DND-41 (cell line): ENCODE measurements around the gene PIGBOS1.

Experiments
- ATAC-seq: fragments of 200-7000 bp; cut with Tn5 transposase; 3 replicates; pipeline ENCODE4 v1.9.1; 2021; ENCODE audit warnings: low read depth; ENCODE audit not compliant: insufficient read depth
- DNase-seq: peaks from one replicate; pipeline ENCODE4 v3.0.0-alpha.2; 2020
- H2AFZ ChIP-seq: 2 replicates; pipeline ENCODE4 v1.6.0; 2012; ENCODE audit warnings: low read depth, low read length
- H3K27ac ChIP-seq: 2 replicates; pipeline ENCODE4 v1.5.1; 2012; ENCODE audit warnings: low read length, inconsistent platforms
- H3K27me3 ChIP-seq: fragments of 200-600 bp; sonication (generic); 2 replicates; pipeline ENCODE4 v1.6.0; 2012; ENCODE audit warnings: low read length, mild to moderate bottlenecking, inconsistent platforms; ENCODE audit not compliant: insufficient read depth, poor library complexity
- H3K36me3 ChIP-seq: 2 replicates; pipeline ENCODE4 v1.5.1; 2012; ENCODE audit warnings: low read length, inconsistent platforms; ENCODE audit not compliant: insufficient read depth
- H3K4me1 ChIP-seq: 2 replicates; pipeline ENCODE4 v1.5.1; 2012; ENCODE audit warnings: mild to moderate bottlenecking, low read length; ENCODE audit not compliant: insufficient read depth
- H3K4me2 ChIP-seq: 2 replicates; pipeline ENCODE4 v1.6.0; 2012; ENCODE audit warnings: mild to moderate bottlenecking, moderate library complexity, low read length, inconsistent platforms; ENCODE audit not compliant: insufficient read depth
- H3K4me3 ChIP-seq, 2 experiments: fragments of 200-600 bp in 1 of 2; shearing (Covaris generic) in 1 of 2; 2 replicates each; pipeline ENCODE4 v1.5.1; 2012 to 2016; ENCODE audit warnings: inconsistent platforms in 2 of 2, low read length in 2 of 2, mild to moderate bottlenecking in 2 of 2, low read depth in 1 of 2, moderate library complexity in 1 of 2
- H3K79me2 ChIP-seq: 2 replicates; pipeline ENCODE4 v1.6.0; 2012; ENCODE audit warnings: low read length, inconsistent platforms; ENCODE audit not compliant: insufficient read depth
- H3K9ac ChIP-seq: 2 replicates; pipeline ENCODE4 v1.6.0; 2012; ENCODE audit warnings: low read depth, mild to moderate bottlenecking, inconsistent platforms, low read length, moderate library complexity
- H3K9me3 ChIP-seq: 2 replicates; pipeline ENCODE4 v1.5.1; 2012; ENCODE audit warnings: low read length, moderate library complexity, mild to moderate bottlenecking, inconsistent platforms; ENCODE audit not compliant: insufficient read depth, severe bottlenecking
- H4K20me1 ChIP-seq: 2 replicates; pipeline ENCODE4 v1.6.0; 2012; ENCODE audit warnings: low read length; ENCODE audit not compliant: insufficient read depth
- EZH2 ChIP-seq: IDR thresholded peaks from 3 replicates; pipeline ENCODE4 v1.6.1; 2012; ENCODE audit warnings: borderline replicate concordance, low read depth, mild to moderate bottlenecking, moderate library complexity, low read length, inconsistent platforms; ENCODE audit not compliant: severe bottlenecking
- TF ChIP-seq, protein P1 (sequence below): IDR thresholded peaks from 2 replicates; pipeline ENCODE4 v1.5.1; 2012; ENCODE audit warnings: borderline replicate concordance, low read length, moderate library complexity, mild to moderate bottlenecking; ENCODE audit not compliant: poor library complexity, severe bottlenecking; ENCODE audit errors: extremely low read depth

PIGBOS1 gene

DNA sequence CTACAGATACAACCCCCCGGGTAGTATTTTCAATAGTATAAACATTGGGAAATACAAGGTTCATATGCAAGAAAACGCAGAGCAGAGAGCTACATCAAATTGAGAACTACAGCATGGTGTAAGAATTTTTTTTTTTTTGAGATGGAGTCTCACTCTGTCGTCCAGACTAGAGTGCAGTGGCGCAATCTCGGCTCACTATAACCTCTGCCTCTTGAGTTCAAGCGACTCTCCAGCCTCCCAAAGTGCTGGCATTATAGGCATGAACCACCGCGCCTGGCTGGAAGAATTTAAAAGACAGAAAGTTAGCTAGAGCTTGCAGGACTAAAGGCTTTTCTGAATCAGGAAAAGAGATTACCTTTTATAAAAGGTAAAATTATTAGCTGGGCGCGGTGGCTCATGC, 42.1 kb upstream of the PIGBOS1 start:
- TF ChIP-seq EZH2: no peak
- TF ChIP-seq, protein P1, sequence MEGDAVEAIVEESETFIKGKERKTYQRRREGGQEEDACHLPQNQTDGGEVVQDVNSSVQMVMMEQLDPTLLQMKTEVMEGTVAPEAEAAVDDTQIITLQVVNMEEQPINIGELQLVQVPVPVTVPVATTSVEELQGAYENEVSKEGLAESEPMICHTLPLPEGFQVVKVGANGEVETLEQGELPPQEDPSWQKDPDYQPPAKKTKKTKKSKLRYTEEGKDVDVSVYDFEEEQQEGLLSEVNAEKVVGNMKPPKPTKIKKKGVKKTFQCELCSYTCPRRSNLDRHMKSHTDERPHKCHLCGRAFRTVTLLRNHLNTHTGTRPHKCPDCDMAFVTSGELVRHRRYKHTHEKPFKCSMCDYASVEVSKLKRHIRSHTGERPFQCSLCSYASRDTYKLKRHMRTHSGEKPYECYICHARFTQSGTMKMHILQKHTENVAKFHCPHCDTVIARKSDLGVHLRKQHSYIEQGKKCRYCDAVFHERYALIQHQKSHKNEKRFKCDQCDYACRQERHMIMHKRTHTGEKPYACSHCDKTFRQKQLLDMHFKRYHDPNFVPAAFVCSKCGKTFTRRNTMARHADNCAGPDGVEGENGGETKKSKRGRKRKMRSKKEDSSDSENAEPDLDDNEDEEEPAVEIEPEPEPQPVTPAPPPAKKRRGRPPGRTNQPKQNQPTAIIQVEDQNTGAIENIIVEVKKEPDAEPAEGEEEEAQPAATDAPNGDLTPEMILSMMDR: no peak
- Histone ChIP-seq H3K4me1 (no peaks in the 10 kb centered on the region), H3K36me3 (peaks cover 16% of the 10 kb centered on the region; the same call in 1 of the 2 replicates), H3K4me3 (no peak overlapping the region), H4K20me1 (no peaks in the 10 kb centered on the region), H3K27ac (no peak overlapping the region), H3K9ac (no peak overlapping the region), H3K9me3 (no peaks in the 10 kb centered on the region), H3K27me3 (no peaks in the 10 kb centered on the region), H3K4me2 (no peak overlapping the region), H2AFZ (no peak overlapping the region), H3K79me2 (no peaks in the 10 kb centered on the region)
- no peak for ATAC-seq
- DNase-seq: no peak

GRCh38 chr15:55360256-55360655, 41.3 kb upstream of the PIGBOS1 start:
- no peaks in the 10 kb centered on the region for H3K79me2 ChIP-seq
- ATAC-seq (no peak), DNase-seq (no peak)
- no peak overlapping the region for H3K4me2 ChIP-seq
- peaks cover 22% of the 10 kb centered on the region; the same call in 1 of the 2 replicates for H3K36me3 ChIP-seq
- H2AFZ ChIP-seq: no peak overlapping the region
- no peaks in the 10 kb centered on the region for H3K9me3 ChIP-seq
- no peak overlapping the region for H3K9ac ChIP-seq
- no peaks in the 10 kb centered on the region for H4K20me1 ChIP-seq
- H3K27me3 ChIP-seq: no peaks in the 10 kb centered on the region
- TF ChIP-seq, protein P1: no peak
- H3K27ac ChIP-seq: no peak overlapping the region
- no peaks in the 10 kb centered on the region for H3K4me1 ChIP-seq
- no peak overlapping the region for H3K4me3 ChIP-seq

GRCh38 chr15:55358471-55358870, 39.5 kb upstream of the PIGBOS1 start:
- DNase-seq (no peak), ATAC-seq (no peak)
- no peaks in the 10 kb centered on the region for H3K4me1 ChIP-seq
- TF ChIP-seq, protein P1: no peak
- TF ChIP-seq EZH2: no peak
- no peak overlapping the region for H2AFZ ChIP-seq
- H3K4me3 ChIP-seq: no peak overlapping the region
- H3K79me2 ChIP-seq: no peaks in the 10 kb centered on the region
- H4K20me1 ChIP-seq: no peaks in the 10 kb centered on the region
- no peak overlapping the region for H3K4me2 ChIP-seq
- H3K9ac ChIP-seq: no peak overlapping the region
- H3K9me3 ChIP-seq: no peaks in the 10 kb centered on the region
- no peaks in the 10 kb centered on the region for H3K27me3 ChIP-seq
- no peak overlapping the region for H3K27ac ChIP-seq
- H3K36me3 ChIP-seq: peaks cover 26% of the 10 kb centered on the region; the same call in 1 of the 2 replicates

- Histone ChIP-seq H3K27ac (no peak overlapping the region), H3K4me1 (no peaks in the 10 kb centered on the region), H3K36me3 (peaks cover 27% of the 10 kb centered on the region; the same call in 1 of the 2 replicates), H3K4me2 (no peak overlapping the region), H3K9me3 (no peaks in the 10 kb centered on the region), H3K4me3 (no peak overlapping the region), H3K9ac (no peak overlapping the region), H4K20me1 (no peaks in the 10 kb centered on the region), H3K27me3 (no peaks in the 10 kb centered on the region), H2AFZ (no peak overlapping the region), H3K79me2 (no peaks in the 10 kb centered on the region)
- no peak for TF ChIP-seq EZH2
- TF ChIP-seq, protein P1: no peak
- DNase-seq (no peak), ATAC-seq (no peak)
Observed at GRCh38 chr15:55357774-55358173, 38.9 kb upstream of the PIGBOS1 start.
